Frontal cortex (tissue), 4 donors: ENCODE measurements around the gene ACER2. TPM values are rescaled to one million over a fixed set of nuclear protein-coding genes. Genes with fewer than 3 reads are reported as not detected.
A peak's percentile ranks its signal among the peaks of the same experiment; 100 is the strongest.

Source experiments
- DNase-seq, 2 donors: peaks; one replicate each; pipeline ENCODE4 v3.0.0; 2012; ENCODE audit warnings: low spot score in 2 of 2
- FAIRE-seq: peaks from 2 replicates; lab custom pipeline; 2012; peaks lifted over from hg19 to GRCh38; lab: Jason Lieb, UNC
- total RNA-seq: library from RNA; depleted of rRNA; stranded (reverse); fragments of >200 nt; gene quantifications from one replicate; pipeline ENCODE4 v1.2.3, GENCODE V29; 2014
- donor health status: control.
- donor health status: control.
- donor health status: control.

ACER2 gene
- total RNA-seq, 1 donor from 2014 or later, result 11.0 TPM

DNA sequence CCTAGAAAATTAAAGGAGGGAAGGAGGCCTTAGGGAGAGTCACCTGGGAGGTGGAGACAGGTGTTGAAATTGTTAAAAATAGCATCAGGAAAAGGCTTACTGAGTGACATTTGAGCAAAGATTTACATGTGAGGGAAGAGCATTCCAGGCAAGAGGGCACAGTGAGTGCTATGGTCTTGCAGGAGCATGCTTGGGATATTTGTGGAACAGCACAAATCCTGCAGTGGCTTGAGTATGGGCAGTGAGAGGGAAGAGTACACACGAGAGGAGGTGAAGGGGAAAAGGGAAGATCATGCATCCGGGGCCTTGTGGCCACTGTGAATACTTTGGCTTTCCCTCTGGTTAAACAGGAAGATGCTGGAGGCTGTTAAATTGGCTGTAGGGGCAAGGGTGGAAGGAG is 36.6 kb downstream of the ACER2 start:
- FAIRE-seq (no peak), DNase-seq (no peak)

DNA sequence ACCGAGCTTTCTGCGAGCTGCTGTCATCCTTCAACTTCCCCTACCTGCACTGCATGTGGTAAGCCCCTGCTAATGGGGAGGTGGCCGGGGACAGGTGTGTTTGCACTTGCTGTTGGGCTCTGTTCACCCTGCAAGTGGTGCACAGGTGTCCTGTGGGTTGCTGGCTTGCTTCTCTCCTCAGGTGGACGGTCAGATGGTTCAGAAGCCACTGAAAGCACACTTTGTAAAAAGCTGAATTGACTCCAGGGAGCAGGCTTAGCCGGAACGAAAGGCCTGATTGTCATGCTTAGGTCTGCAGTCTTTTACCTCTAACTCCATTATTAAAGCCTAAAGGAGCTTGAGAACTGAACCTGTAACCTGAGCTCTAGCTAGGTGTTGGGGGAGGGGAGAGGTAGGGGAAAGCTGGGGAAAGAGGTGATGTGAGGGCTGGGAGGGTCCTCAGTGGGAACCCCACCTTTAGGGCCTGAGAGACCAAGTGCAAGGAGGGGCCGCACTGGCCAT is 37.6 kb downstream of the ACER2 start:
- DNase-seq (no peak), FAIRE-seq (no peak)

DNA sequence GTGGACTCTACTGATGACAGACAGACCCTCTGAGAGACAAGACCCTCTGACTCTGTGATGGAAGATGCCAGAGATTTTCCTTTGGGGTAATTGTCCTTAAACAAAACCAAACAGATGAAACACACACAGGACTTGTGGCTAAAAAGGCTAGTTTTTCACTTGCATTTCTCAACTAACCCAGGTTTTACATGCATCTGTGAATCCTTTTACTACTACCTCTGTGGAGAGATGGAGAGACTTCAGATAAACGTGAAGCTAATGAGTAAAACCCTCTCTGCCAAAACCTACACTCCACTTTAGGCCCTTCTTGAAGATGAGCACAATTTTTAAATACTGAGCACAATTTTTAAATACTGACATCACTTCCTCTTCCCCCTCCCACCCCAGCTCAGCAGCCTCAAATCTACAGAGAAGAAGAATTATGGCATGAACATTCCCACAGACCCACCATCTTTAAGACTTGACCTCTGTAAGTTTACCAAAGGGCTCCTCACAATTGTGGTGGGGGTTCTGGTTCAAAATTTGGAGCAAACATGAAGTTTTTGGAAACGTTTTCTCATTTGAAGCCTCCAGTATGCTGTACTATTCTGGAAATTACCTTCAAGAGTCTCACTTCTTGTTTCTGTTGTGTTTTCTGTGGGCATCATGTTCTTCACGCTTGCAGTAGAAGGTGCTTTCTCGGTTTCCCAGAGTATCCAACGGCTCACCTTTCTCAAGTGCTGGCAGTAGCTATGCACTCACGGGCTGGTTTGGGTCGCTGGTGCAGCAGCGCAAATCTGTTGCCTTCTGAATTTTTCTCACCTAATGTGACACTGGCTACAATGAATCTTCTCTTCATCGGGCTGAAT is 42.7 kb downstream of the ACER2 start:
- DNase-seq (no peak), FAIRE-seq (no peak)

DNA sequence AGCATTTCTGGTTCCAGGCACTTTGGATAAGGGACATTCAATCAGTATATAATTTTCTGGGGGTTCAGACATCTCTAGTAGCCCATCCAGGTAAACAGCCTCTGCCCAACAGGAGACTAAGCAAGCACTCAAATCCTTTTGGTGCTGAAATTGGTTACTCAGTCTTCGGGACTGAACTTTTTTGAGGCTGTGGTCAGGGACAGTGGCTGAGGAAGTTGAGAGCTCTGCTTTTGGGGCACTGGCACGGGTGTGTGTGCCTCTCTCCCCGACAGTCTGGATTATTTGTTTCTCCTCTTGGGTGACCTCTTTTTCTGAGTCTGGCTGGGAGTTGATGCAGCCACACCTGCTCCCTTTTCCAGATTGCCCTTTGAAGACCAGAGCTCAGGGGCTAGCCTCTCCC is 47.6 kb downstream of the ACER2 start:
- DNase-seq, result no peak
- no peak for FAIRE-seq

DNA sequence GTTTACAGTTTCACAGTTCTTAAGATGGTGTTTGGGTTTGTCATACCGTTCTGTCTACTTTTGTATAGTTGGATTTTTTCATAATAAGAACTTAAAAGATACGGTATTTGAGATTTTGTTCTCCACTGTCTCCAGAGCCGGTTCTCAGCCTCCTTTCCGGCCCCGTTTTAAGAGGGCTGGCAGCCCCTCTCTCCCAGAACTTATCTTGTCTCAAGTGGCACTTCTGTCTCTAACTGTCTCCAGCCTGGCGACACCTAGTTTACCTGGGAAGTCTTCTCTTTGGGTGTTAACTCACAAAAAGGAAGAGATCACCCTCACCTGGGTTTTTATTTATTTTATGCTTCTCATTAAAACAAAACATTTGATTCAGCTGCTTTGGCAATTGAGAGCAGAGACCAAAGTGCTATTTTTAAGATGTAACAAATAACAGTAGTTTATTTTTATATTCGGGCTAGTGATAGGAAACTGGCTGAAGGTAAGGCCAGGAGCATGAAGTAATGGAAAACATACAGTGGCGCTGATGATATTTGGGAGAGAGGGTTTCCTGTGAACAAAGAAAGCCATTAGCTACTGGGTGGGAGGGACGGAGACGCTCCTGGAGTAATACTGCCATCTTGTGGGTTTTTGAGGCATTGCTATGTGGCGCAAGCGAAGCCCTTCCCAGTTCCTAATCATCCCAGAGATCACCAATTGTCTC is 48.3 kb downstream of the ACER2 start:
- no peak for FAIRE-seq
- peak; percentile 68 to 77 for DNase-seq

DNA sequence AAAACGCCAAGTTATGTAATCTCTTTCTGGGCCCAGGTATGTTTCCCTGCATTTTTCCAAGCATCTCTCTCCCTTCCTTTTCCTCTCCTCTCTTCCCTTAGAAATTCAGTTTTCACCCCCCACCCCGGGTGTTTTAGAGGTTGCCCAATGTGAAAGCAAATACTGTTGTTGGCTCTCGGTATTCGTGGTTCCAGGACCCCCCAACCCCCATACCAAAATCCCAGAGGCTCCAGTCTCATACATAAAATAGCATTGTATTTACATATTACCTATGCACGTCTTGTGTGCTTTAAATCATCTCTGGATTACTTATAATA is 48.8 kb downstream of the ACER2 start:
- no peak for FAIRE-seq
- no peak for DNase-seq

DNA sequence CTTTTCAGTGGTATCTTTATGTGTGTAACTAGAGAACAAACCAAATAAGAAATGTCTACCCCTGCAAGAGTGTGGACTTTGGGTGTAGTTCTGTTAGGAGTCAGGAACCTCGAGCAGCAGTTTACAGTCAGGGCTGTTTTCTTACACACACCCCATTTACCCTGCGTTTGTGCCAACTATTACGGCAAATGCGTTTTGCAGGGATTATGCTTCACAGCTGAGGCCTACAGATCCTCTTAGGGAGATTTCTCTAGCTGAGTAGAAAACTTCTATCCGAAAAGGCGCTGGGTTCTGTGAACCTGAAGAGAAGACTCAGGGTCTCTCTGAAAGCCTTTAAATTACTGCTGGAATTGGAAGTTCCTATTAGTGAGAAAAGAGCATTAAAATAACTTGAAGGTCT is 51.4 kb downstream of the ACER2 start:
- no peak for DNase-seq
- no peak for FAIRE-seq

DNA sequence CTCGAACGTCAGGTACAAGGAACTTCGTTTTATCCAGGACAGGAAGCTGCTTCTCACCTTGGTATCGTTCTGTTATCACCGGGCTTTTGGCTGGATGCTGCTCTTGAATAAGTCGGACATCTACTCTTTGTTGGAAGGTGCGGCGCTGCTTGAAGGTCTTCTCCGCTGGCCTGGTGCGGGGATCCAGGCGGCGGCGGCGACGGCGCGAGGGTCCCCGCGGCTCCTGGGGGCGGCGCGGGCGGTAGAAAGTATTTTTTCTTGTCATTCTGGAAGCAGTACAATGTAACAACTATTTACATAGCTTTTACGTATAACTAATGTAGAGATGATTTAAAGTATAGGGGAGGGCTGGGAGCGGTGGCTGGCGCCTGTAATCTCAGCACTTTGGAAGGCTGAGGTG is 52.3 kb downstream of the ACER2 start:
- no peak for FAIRE-seq

DNA sequence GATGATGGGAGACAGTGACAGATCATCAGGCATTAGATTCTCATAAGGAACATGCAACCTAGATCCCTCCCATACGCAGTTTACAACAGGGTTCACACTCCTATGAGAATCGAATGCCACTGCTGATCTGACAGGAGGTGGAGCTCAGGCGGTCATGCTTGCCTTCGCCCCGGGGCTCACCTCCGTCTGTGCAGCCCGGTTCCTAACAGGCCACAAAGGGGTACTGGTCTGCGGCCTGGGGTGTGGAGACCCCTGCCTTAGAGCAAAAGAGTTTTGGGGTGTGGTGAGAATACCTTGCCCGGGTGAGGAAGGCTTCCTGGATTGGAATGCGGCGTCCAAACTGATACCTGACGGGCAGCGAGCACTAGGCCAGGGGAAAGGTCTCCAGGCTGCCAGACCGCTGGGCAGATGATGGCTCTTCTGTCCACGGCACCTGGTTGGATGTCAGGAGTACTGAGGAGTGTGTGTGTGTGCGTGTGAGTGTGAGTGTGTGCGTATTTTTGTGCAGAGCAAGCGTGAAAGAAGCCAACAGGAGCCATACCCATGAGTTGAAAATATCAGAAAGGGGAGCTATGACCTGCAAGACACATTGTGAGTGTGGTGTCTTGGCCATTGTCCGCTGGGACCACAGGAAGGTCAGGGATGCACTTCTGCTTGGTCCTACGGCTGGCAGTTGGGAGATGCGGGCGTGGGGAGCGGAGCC is 55.4 kb downstream of the ACER2 start:
- no peak for FAIRE-seq
- no peak for DNase-seq

More for the DNA sequence above, 52.3 kb downstream of the ACER2 start:
- no peak for DNase-seq

DNA sequence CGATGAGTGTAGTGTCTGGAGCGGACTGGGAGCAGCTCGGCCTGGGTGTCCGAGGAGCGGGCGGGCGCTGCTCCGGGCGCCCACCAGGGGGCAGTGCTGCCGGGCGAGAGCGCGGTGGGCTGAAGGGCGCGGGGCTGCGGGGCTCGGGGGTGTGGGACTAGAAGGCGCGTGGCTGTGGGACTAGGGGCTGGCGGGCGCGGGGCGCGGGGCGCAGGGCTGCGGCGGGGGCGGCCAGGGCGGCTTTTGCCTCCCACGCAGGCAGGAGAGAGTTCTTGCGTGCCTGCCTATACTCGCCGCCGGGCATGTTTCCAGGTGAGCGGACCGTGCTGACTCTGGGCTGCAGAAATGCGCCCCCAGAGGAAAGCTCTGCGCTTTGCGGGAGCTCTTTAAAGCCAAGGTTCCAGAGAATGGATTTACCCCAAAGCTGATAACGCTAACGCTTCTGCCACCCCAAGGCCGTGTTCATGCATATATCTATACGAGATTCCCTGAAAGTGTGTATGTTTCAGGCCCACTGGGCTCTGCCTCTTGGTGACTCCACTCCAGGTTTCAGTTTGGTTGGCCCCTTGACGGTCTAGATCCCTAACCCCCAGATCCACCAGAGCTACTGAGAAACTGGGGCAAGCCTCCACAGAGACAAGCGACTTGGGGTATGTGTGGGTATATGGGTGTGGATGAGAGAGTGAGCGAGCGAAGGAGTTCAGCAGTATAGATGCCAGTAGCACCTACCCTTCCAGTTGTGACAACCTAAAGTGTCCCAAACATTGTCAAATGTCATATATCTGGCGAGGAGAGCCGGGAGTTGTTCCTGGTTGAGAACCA is 56.2 kb downstream of the ACER2 start:
- FAIRE-seq (no peak), DNase-seq (peak; percentile 87 to 90)

DNA sequence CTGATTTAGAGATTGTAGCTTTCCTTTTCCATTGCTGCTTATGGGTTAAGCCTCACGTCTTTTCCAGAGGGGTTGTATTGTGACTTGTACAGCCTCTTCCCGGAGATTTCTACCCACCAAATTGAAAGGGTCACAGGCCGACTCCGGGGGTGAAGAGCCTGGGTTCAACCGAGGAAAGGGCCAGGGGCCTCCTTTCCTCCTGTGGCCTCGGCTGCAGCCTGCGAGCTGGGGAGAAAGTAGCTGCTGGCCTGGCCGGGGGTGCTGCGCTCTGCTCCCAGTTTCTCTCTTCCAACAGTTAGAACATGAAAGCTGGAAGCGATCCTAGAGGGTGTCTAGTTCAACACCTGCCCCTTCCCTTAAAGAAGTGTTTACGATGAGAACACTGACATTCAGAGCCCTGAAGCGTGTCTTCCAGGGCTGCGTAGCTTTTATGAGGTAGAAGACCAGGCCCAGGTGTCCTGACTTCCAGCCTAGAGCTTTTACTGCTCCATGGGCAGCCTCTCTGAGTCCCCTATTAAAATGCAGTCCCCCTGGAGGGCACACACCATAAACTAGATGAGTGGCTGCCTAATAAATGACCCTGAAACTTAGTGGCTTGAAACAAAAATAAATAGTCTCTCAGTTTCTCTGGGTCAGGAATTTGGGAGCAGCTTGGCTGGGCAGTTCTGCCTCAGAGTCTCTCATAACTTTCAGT is 56.9 kb downstream of the ACER2 start:
- DNase-seq, result no peak
- FAIRE-seq, result no peak

DNA sequence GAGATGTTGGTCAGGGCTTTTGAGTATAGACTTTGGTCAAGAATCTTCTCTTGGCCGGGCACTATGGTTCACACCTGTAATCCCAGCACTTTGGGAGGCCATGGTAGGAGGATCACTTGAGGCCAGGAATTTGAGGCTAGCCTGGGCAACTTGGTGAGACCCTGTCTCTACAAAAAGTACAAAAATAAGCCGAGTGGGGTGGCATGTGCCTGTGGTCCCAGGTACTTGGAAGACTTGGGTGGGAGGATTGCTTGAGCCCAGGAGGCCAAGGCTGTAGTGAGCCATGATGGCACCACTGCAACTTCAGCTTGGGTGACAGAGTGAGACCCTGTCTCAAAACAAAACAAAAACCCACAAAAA is 57.5 kb downstream of the ACER2 start:
- DNase-seq (no peak), FAIRE-seq (no peak)

DNA sequence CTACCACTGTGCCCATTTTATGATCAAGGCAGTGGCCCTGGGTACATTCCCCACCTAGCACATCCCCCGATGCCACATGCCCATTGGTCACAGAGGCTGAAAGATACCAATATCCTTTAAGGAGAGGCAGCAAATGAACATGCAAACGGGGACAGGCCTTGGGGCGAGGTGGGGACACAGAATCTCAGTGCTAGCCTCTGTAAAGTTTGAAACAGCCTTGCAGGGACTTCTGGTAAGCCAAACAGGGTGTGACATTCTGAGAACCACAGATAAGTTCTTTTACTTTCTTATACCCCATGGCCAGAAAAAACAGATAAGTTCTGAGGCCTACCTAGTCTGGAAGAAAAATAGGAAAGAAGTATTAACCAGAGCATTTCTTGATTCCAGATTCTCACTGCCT is 60.5 kb downstream of the ACER2 start:
- FAIRE-seq (no peak), DNase-seq (no peak)

DNA sequence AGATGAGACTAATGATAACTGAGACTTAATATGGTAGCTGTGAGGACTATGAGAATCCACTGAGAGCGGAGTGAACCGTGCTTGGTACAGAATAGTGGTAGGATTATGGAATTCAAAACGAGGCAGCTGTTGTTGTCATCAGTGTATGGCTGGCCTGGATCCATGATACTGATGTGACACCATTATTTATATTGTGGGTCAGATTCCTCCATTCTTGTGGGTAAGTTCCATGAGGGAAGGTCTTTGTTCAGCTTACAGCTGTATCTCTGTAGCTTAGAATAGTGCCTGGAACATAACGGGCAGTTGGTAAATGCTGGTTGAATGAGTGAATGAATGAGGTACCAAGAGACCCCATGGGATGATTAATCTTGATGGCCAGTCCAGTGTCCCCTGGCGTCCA is 61.8 kb downstream of the ACER2 start:
- no peak for FAIRE-seq
- no peak for DNase-seq

DNA sequence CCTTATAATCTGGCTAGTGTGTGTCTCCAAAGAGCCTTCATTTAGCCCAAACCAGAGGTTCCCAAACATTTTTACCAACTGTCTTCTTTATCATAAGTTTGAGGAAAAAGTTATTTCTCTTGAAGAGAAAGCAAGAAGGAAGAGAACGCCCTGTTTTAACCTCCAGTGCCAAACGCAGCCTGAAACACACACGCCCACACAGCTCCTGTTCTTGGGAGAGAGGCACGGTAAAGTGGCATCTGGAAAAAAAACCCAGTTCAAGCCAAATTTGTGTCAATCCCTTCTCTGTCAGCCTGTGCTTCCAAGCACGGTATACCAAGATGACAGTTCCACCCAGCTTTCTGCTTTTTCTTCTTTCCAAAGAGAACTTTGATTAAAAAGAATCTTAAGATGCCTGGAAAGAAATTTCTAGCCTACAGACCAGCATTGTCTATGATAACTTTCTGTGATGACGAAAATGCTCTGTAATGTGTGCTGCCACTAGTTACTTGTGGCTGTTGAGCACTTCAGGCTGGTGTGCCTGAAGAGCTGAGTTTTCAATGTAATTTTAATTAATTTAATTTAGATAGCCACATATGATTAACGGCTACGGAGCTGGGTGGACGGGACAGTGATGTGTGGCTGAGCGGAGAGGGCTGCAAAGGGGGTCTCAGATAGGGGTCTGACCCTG is 62.3 kb downstream of the ACER2 start:
- no peak for FAIRE-seq
- DNase-seq, result no peak

DNA sequence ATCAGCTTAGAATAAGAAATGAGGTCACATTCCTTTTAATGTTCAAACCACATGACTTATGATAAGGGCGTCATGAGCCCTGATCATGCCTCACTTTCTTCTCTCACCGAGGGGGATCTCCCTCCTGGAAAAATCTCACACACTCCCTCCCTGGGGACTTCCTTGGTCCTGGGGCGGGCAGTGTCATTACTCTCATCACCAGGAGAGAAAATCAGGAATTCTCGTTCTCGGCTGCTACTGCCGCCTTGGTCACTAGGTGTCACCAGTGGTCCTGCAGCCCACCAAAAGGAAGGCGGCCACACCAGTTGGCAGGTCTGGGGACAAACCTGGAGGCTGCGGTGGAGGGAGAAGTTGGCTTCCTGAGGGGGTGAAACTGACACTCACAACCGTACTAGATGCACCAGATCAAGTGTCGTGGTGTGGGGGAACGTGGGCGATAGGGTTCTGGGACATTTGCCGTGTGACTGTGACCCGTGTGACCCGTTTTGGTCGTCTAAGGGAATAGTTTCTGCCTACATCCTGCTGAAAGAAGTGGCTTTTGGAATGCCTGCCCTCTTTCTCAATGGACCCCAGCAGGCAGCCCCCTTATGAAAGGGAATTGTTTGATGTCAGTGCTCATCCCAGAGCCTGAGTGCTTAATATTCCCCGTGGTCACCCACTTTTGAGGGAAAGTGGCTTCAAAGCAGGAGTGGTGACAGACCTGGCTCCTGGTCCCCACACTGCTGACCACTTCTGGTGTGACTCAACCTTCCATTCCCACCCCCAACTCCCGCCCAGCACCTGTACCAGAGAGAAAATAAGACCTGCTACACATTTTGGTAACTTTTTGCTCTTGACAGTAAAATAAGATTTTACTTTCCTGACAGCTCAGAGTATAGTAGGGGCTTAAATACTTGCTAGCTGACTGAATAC is 63.2 kb downstream of the ACER2 start:
- FAIRE-seq, result no peak

DNA sequence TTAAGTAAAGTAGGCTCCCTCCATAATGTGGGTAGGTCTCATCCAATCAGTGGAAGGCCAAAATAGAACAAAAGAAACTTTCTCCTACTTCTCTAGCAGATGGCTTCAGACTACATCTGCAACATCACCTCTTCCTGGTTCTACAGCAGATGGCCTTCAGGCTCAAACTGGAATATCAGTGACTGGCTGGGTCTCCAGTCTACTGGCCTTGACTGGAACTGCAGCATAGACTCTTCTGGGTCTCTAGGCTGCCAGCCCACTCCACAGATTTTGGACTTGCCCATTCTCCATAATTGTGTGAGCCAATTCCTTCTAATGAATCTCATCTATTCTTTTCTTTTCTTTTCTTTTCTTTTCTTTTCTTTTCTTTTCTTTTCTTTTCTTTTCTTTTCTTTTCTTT is 64.8 kb downstream of the ACER2 start:
- FAIRE-seq, result no peak
- DNase-seq, result no peak

More for the DNA sequence above, 63.2 kb downstream of the ACER2 start:
- DNase-seq, result peak; percentile 58 to 70

DNA sequence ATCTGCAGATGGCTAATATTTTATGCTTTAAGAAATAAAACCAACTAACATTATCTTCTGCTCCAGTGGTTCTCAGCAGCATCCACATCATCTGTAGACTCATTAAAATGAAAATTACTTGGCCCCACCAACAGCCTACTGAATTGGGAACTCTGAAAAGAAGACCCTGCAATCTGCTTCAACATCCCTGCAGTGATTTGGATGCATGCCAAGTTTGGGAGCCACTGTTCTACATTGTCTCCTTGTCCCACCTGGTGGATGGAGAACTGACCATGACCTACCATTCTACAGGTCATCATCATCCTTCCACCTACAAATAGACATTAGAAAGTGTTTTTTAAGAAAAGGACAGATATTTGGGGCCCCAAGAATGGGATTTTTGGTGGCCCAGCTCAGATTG is 71.1 kb downstream of the ACER2 start:
- DNase-seq (no peak), FAIRE-seq (no peak)
